Measurements from ENCODE around the gene BBOF1. TPM values are rescaled to one million over a fixed set of nuclear protein-coding genes. Genes with fewer than 3 reads are reported as not detected.
"Not testable (repeated sequence)": the region's sequence is repeated elsewhere in the genome, so short reads cannot be mapped to it uniquely, and the experiment has no call there.

The BBOF1 gene
- total and polyA plus RNA-seq, 12 donors, result 1.4 to 29.3 (median 5.3) TPM

GRCh38 chr14:73988065-73988464, 31.1 kb upstream of the BBOF1 start:
- no peak for DNase-seq
- 79 to 82% (median 80%) methylated on average over 3 of the region's 3 CpGs for WGBS, 4 donors
- Histone ChIP-seq H3K36me3 (replicated peaks in 1 of 2) (no peaks in the 10 kb centered on the region), H3K27me3 (no peaks in the 10 kb centered on the region), H3K4me1 (replicated peaks in 1 of 2) (peaks cover 0 to 4% of the 10 kb centered on the region in 2 donors), H3K9me3 (replicated peaks in 1 of 3) (no peaks in the 10 kb centered on the region), H3K27ac (no peak overlapping the region), H3K4me3 (no peak overlapping the region)
- TF ChIP-seq, protein P1, sequence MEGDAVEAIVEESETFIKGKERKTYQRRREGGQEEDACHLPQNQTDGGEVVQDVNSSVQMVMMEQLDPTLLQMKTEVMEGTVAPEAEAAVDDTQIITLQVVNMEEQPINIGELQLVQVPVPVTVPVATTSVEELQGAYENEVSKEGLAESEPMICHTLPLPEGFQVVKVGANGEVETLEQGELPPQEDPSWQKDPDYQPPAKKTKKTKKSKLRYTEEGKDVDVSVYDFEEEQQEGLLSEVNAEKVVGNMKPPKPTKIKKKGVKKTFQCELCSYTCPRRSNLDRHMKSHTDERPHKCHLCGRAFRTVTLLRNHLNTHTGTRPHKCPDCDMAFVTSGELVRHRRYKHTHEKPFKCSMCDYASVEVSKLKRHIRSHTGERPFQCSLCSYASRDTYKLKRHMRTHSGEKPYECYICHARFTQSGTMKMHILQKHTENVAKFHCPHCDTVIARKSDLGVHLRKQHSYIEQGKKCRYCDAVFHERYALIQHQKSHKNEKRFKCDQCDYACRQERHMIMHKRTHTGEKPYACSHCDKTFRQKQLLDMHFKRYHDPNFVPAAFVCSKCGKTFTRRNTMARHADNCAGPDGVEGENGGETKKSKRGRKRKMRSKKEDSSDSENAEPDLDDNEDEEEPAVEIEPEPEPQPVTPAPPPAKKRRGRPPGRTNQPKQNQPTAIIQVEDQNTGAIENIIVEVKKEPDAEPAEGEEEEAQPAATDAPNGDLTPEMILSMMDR (IDR thresholded peaks at IDR 0.05), result no peak
- no peak for TF ChIP-seq POLR2A (IDR thresholded peaks at IDR 0.05)
- intact Hi-C loops (cut with DNase I), result loop anchor here in 1 of 2 donors (5.0 kb wide), 1 partner anchor 354 kb away; no protein-coding TSS in a partner anchor

GRCh38 chr14:73988656-73989055, 30.5 kb upstream of the BBOF1 start:
- H3K9me3 ChIP-seq (replicated peaks in 1 of 3); H3K4me3 ChIP-seq; DNase-seq; H3K4me1 ChIP-seq (replicated peaks in 1 of 2); H3K27ac ChIP-seq; H3K27me3 ChIP-seq; H3K36me3 ChIP-seq (replicated peaks in 1 of 2): not testable (repeated sequence)
- WGBS, 4 donors, result 77 to 82% (median 80%) methylated on average over 5 to 7 of the region's 7 CpGs
- intact Hi-C loops (cut with DNase I), result loop anchor here in 1 of 2 donors (5.0 kb wide), 1 partner anchor 354 kb away; no protein-coding TSS in a partner anchor

DNA sequence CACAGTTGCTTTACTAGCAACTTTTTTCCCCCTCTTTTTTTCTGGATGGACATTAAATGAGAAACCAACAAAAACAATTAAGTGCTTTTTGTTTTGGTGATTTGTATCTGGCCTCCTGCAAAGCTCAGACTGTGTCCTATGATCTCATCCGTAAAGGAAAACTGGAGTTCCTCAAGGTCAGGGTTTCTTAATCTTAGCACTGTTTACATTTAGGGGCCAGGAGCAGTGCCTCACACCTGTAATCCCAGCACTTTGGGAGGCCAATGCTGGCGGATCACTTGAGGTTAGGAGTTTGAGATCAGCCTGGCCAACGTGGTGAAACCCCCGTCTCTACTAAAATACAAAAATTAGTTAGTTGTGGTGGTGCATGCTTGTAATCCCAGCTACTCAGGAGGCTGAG, 28.1 kb upstream of the BBOF1 start:
- peaks cover 0 to 4% of the 10 kb centered on the region in 2 donors for H3K4me1 ChIP-seq (replicated peaks in 1 of 2)
- WGBS, 4 donors, result 0 to 76% (median 68%) methylated on average over 1 to 4 of the region's 4 CpGs

DNA sequence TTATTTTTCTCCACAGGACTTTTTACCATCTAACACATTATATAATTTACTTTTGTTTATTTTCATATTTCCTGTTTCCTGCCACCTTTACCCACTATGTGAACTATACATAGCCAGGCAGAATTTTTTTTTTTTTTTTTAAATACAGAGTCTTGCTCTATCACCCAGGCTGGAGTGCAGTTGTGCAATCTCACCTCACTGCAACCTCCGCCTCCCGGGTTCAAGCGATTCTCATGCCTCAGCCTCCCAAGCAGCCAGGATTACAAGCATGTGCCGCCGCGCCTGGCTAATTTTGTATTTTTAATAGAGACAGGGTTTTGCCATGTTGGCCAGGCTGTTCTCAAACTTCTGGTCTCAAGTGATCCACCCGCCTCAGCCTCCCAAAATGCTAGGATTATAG, 24.2 kb upstream of the BBOF1 start:
- H3K27me3 ChIP-seq; H3K27ac ChIP-seq; H3K4me1 ChIP-seq (replicated peaks in 1 of 2); H3K9me3 ChIP-seq (replicated peaks in 1 of 3); H3K36me3 ChIP-seq (replicated peaks in 1 of 2); H3K4me3 ChIP-seq; intact Hi-C loops (cut with DNase I); DNase-seq: not testable (repeated sequence)
- 93 to 97% (median 97%) methylated on average over 7 of the region's 7 CpGs for WGBS, 4 donors

More for the DNA sequence above, 28.1 kb upstream of the BBOF1 start:
- H3K27ac ChIP-seq, result no peak overlapping the region
- no peak overlapping the region for H3K4me3 ChIP-seq
- intact Hi-C loops (cut with DNase I), result no loop called here
- H3K9me3 ChIP-seq (replicated peaks in 1 of 3), result no peaks in the 10 kb centered on the region
- DNase-seq, result no peak
- TF ChIP-seq, protein P1 (IDR thresholded peaks at IDR 0.05), result no peak
- no peak for TF ChIP-seq POLR2A (IDR thresholded peaks at IDR 0.05)
- no peaks in the 10 kb centered on the region for H3K27me3 ChIP-seq
- H3K36me3 ChIP-seq (replicated peaks in 1 of 2), result no peaks in the 10 kb centered on the region

- intact Hi-C loops (cut with DNase I), result no loop called here
- Histone ChIP-seq H3K4me1 (replicated peaks in 1 of 2) (peaks cover 0 to 5% of the 10 kb centered on the region in 2 donors), H3K36me3 (replicated peaks in 1 of 2) (no peaks in the 10 kb centered on the region), H3K27ac (no peak overlapping the region), H3K9me3 (replicated peaks in 1 of 3) (no peaks in the 10 kb centered on the region), H3K4me3 (no peak overlapping the region), H3K27me3 (no peaks in the 10 kb centered on the region)
- 94 to 98% (median 97%) methylated on average over 8 of the region's 8 CpGs for WGBS, 4 donors
- no peak for DNase-seq
- TF ChIP-seq POLR2A (IDR thresholded peaks at IDR 0.05), result no peak
- TF ChIP-seq, protein P1 (IDR thresholded peaks at IDR 0.05), result no peak
These were observed 23.2 kb upstream of the BBOF1 start for GRCh38 chr14:73995977-73996378.

Data from adrenal gland (tissue), 12 donors.